Neural progenitor cell (in vitro differentiated cells): ENCODE measurements around the gene MRGPRX2. TPM values are rescaled to one million over a fixed set of nuclear protein-coding genes. Genes with fewer than 3 reads are reported as not detected.

Experiments
- DNase-seq: peaks from one replicate; pipeline ENCODE4 v3.0.0-alpha.2; 2016; ENCODE audit warnings: low spot score
- H2AFZ ChIP-seq: fragments of 200-600 bp; sonication (generic); replicated peaks from 2 replicates; pipeline ENCODE4 v1.6.1; 2016; ENCODE audit warnings: antibody characterized with exemption
- H3F3A ChIP-seq: fragments of 200-600 bp; sonication (generic); 2 replicates; pipeline ENCODE4 v1.6.1; 2016; ENCODE audit warnings: antibody characterized with exemption, low read depth
- H3K27ac ChIP-seq: fragments of 200-600 bp; sonication (generic); 2 replicates; pipeline ENCODE4 v1.5.1; 2016; ENCODE audit warnings: mild to moderate bottlenecking
- H3K27me3 ChIP-seq: fragments of 200-600 bp; sonication (generic); 2 replicates; pipeline ENCODE4 v1.6.1; 2016; ENCODE audit warnings: mild to moderate bottlenecking, moderate library complexity
- H3K36me3 ChIP-seq: fragments of 200-600 bp; sonication (generic); 2 replicates; pipeline ENCODE4 v1.5.1; 2016
- H3K4me1 ChIP-seq: fragments of 200-600 bp; sonication (generic); 2 replicates; pipeline ENCODE4 v1.6.1; 2016; ENCODE audit warnings: mixed run types
- H3K4me2 ChIP-seq: fragments of 200-600 bp; sonication (generic); 2 replicates; pipeline ENCODE4 v1.6.1; 2016
- H3K4me3 ChIP-seq: fragments of 200-600 bp; sonication (generic); 2 replicates; pipeline ENCODE4 v1.5.1; 2016
- H3K79me2 ChIP-seq: fragments of 200-600 bp; sonication (generic); 2 replicates; pipeline ENCODE4 v1.6.1; 2016; ENCODE audit warnings: low read depth
- H3K9ac ChIP-seq: fragments of 200-600 bp; sonication (generic); 2 replicates; pipeline ENCODE4 v1.6.1; 2016
- H3K9me3 ChIP-seq: fragments of 200-600 bp; sonication (generic); 2 replicates; pipeline ENCODE4 v1.5.1; 2016; ENCODE audit warnings: low read depth
- H4K20me1 ChIP-seq: fragments of 200-600 bp; sonication (generic); 2 replicates; pipeline ENCODE4 v1.6.1; 2016; ENCODE audit warnings: low read depth
- H3K27ac Mint-ChIP-seq: 3 replicates; pipeline ENCODE4 v1.8.0; 2021; ENCODE audit warnings: mixed read lengths
- H3K27me3 Mint-ChIP-seq: 2 replicates; pipeline ENCODE4 v1.8.0; 2022; ENCODE audit warnings: low read depth, mild to moderate bottlenecking, inconsistent platforms, moderate library complexity, mixed read lengths; ENCODE audit not compliant: insufficient read depth
- H3K36me3 Mint-ChIP-seq: 3 replicates; pipeline ENCODE4 v1.8.0; 2021; ENCODE audit warnings: mixed read lengths
- H3K4me1 Mint-ChIP-seq: 3 replicates; pipeline ENCODE4 v1.8.0; 2021; ENCODE audit warnings: mixed read lengths
- H3K4me3 Mint-ChIP-seq: 3 replicates; pipeline ENCODE4 v1.8.0; 2021; ENCODE audit warnings: mild to moderate bottlenecking, moderate library complexity, mixed read lengths
- H3K9me3 Mint-ChIP-seq: 3 replicates; pipeline ENCODE4 v1.8.0; 2020; ENCODE audit warnings: mixed read lengths
- CTCF ChIP-seq: fragments of 200-600 bp; sonication (generic); IDR thresholded peaks from 2 replicates; pipeline ENCODE4 v1.5.1; 2017; ENCODE audit warnings: antibody characterized with exemption, mild to moderate bottlenecking
- EZH2 ChIP-seq: fragments of 200-600 bp; sonication (generic); IDR thresholded peaks from 2 replicates; pipeline ENCODE4 v1.6.1; 2017; ENCODE audit warnings: antibody characterized with exemption, mild to moderate bottlenecking, moderate library complexity
- EZH2phosphoT487 ChIP-seq: fragments of 200-600 bp; sonication (generic); IDR thresholded peaks from 2 replicates; pipeline ENCODE4 v1.6.1; 2017; ENCODE audit warnings: antibody characterized with exemption
- total RNA-seq: library from RNA; depleted of rRNA; stranded (reverse); fragments of >200 nt; gene quantifications from 2 replicates; pipeline ENCODE4 v1.2.3, GENCODE V29; 2015; ENCODE audit warnings: low replicate concordance

The MRGPRX2 gene
- total RNA-seq, 1 donor from 2014 or later = not detected

- H3K4me2 ChIP-seq = no peak overlapping the region
- TF ChIP-seq CTCF (no peak), EZH2phosphoT487 (no peak), EZH2 (no peak)
- H4K20me1 ChIP-seq = no peaks in the 10 kb centered on the region
- DNase-seq = no peak
- no peaks in the 10 kb centered on the region for H3K4me1 Mint-ChIP-seq
- no peaks in the 10 kb centered on the region for H3K36me3 ChIP-seq
- H3K4me3 Mint-ChIP-seq = no peak overlapping the region
- no peak overlapping the region for H3K27ac ChIP-seq
- H3K27ac Mint-ChIP-seq = no peak overlapping the region
- no peaks in the 10 kb centered on the region for H3K9me3 Mint-ChIP-seq
- H3K27me3 ChIP-seq = no peaks in the 10 kb centered on the region
- H3K79me2 ChIP-seq = no peaks in the 10 kb centered on the region
- H3K9me3 ChIP-seq = no peaks in the 10 kb centered on the region
- H3K9ac ChIP-seq = no peak overlapping the region
- H3F3A ChIP-seq = no peaks in the 10 kb centered on the region
- no peak overlapping the region for H2AFZ ChIP-seq
- H3K4me3 ChIP-seq = no peak overlapping the region
- H3K4me1 ChIP-seq = no peaks in the 10 kb centered on the region
- H3K27me3 Mint-ChIP-seq = peaks cover 6% of the 10 kb centered on the region
- no peaks in the 10 kb centered on the region for H3K36me3 Mint-ChIP-seq
These were observed 31.8 kb upstream of the MRGPRX2 start for GRCh38 chr11:19092342-19092741.

GRCh38 chr11:19091366-19091765 lies 30.8 kb upstream of the MRGPRX2 start:
- Mint-ChIP-seq H3K36me3 (no peaks in the 10 kb centered on the region), H3K27ac (no peak overlapping the region)
- H3K27me3 ChIP-seq = no peaks in the 10 kb centered on the region

GRCh38 chr11:19089421-19089820 lies 28.9 kb upstream of the MRGPRX2 start:
- Mint-ChIP-seq H3K36me3 (no peaks in the 10 kb centered on the region), H3K27ac (no peak overlapping the region), H3K4me3 (no peak overlapping the region), H3K4me1 (no peaks in the 10 kb centered on the region), H3K9me3 (no peaks in the 10 kb centered on the region), H3K27me3 (peaks cover 6% of the 10 kb centered on the region)
- H3K4me2 ChIP-seq = no peak overlapping the region
- no peaks in the 10 kb centered on the region for H3K79me2 ChIP-seq
- no peaks in the 10 kb centered on the region for H3K4me1 ChIP-seq
- no peak for TF ChIP-seq EZH2phosphoT487
- TF ChIP-seq EZH2 = no peak
- TF ChIP-seq CTCF = no peak
- H4K20me1 ChIP-seq = no peaks in the 10 kb centered on the region
- no peak overlapping the region for H3K4me3 ChIP-seq
- no peak overlapping the region for H2AFZ ChIP-seq
- no peaks in the 10 kb centered on the region for H3K27me3 ChIP-seq
- H3F3A ChIP-seq = no peaks in the 10 kb centered on the region
- DNase-seq = no peak
- H3K9me3 ChIP-seq = no peaks in the 10 kb centered on the region
- no peak overlapping the region for H3K27ac ChIP-seq
- no peak overlapping the region for H3K9ac ChIP-seq
- no peaks in the 10 kb centered on the region for H3K36me3 ChIP-seq

More at GRCh38 chr11:19091366-19091765, 30.8 kb upstream of the MRGPRX2 start:
- Mint-ChIP-seq H3K27me3 (peaks cover 6% of the 10 kb centered on the region), H3K9me3 (no peaks in the 10 kb centered on the region), H3K4me3 (no peak overlapping the region), H3K4me1 (no peaks in the 10 kb centered on the region)
- Histone ChIP-seq H3K9ac (no peak overlapping the region), H3F3A (no peaks in the 10 kb centered on the region), H3K4me2 (no peak overlapping the region), H3K36me3 (no peaks in the 10 kb centered on the region), H4K20me1 (no peaks in the 10 kb centered on the region), H3K9me3 (no peaks in the 10 kb centered on the region), H2AFZ (no peak overlapping the region), H3K79me2 (no peaks in the 10 kb centered on the region), H3K27ac (no peak overlapping the region), H3K4me1 (no peaks in the 10 kb centered on the region), H3K4me3 (no peak overlapping the region)
- no peak for DNase-seq
- TF ChIP-seq EZH2phosphoT487 = no peak
- no peak for TF ChIP-seq EZH2

GRCh38 chr11:19088791-19089190 lies 28.3 kb upstream of the MRGPRX2 start:
- no peak overlapping the region for H3K27ac Mint-ChIP-seq
- H3K4me2 ChIP-seq = no peak overlapping the region
- no peak for DNase-seq
- H3K9me3 Mint-ChIP-seq = no peaks in the 10 kb centered on the region
- H3K36me3 Mint-ChIP-seq = no peaks in the 10 kb centered on the region
- no peak overlapping the region for H3K4me3 ChIP-seq
- no peak overlapping the region for H3K9ac ChIP-seq
- H3K36me3 ChIP-seq = no peaks in the 10 kb centered on the region
- no peaks in the 10 kb centered on the region for H3F3A ChIP-seq
- no peaks in the 10 kb centered on the region for H3K4me1 Mint-ChIP-seq
- H2AFZ ChIP-seq = no peak overlapping the region
- peaks cover 8% of the 10 kb centered on the region for H3K27me3 Mint-ChIP-seq
- TF ChIP-seq EZH2 (no peak), CTCF (no peak), EZH2phosphoT487 (no peak)
- H3K27ac ChIP-seq = no peak overlapping the region
- H3K9me3 ChIP-seq = no peaks in the 10 kb centered on the region
- H3K4me3 Mint-ChIP-seq = no peak overlapping the region
- H4K20me1 ChIP-seq = no peaks in the 10 kb centered on the region
- H3K79me2 ChIP-seq = no peaks in the 10 kb centered on the region
- H3K27me3 ChIP-seq = no peaks in the 10 kb centered on the region
- no peaks in the 10 kb centered on the region for H3K4me1 ChIP-seq
